ENCODE data around the gene POPDC3.

POPDC3 gene

DNA sequence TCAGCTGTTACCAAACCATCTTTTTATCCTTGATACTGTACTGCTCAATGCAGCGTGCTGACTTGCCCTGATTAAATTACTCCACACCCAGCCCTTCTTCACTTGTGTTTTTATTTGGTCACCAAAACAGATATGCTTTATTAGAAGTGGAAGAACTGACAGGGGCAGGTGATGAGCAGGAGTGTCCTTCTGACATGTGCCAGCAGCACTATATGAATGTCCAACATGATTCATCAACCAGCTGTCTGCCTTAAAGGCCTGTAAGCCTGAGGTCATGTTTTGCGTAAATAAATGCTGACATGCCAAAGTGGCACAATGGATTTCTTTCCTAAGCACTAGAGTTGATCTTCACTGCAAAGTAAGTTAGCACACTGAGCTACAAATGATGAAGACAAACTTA lies 15.4 kb downstream of the POPDC3 start:
- ChIA-PET POLR2A (no interaction called here), CTCF (no interaction called here)
- no peak for DNase-seq (ENCODE audit: extremely low spot score)
- peak; percentile 52 for TF ChIP-seq PKNOX1 (IDR thresholded peaks at IDR 0.05)
- no peak for TF ChIP-seq BHLHE40 (IDR thresholded peaks at IDR 0.05; ENCODE audit: borderline replicate concordance)

DNA sequence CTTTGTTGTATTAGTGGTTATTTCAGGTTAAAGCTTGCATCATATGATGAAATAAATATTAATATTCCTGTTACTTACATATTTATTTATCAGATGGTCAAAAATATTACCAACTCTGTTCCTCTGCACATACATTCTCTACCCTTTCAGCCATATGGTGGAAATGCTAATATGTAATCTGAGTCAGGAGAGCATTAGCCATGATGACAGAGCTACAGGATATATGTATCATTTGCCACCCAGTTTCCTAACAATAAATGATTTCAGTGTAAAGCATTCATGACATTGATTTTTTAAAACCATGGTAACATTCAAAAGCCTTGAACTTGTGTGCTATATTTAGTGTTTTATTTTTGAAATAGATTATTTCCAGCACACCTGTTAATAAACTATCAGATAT lies 16.6 kb downstream of the POPDC3 start:
- TF ChIP-seq TARDBP (IDR thresholded peaks at IDR 0.05) (no peak), FOXA1 (IDR thresholded peaks at IDR 0.05) (no peak), SP1 (IDR thresholded peaks at IDR 0.05) (no peak), L3MBTL2 (conservative IDR thresholded peaks at IDR 0.05) (no peak), FOXM1 (IDR thresholded peaks at IDR 0.05; ENCODE audit: borderline replicate concordance) (no peak), HDGF (IDR thresholded peaks at IDR 0.05; ENCODE audit: borderline replicate concordance) (no peak), FOXK2 (IDR thresholded peaks at IDR 0.05) (no peak), SUZ12 (IDR thresholded peaks at IDR 0.05) (no peak), PKNOX1 (IDR thresholded peaks at IDR 0.05) (no peak), ELF4 (IDR thresholded peaks at IDR 0.05) (no peak), NFRKB (IDR thresholded peaks at IDR 0.05) (no peak), ARNT (IDR thresholded peaks at IDR 0.05) (no peak), ZNF384 (IDR thresholded peaks at IDR 0.05) (no peak)
- CTCF ChIA-PET: interaction anchor here (0.6 kb wide), 1 partner anchor 322 kb away, joined by 3 read pairs; no protein-coding TSS in a partner anchor
- POLR2A ChIA-PET: no interaction called here
- no peak for DNase-seq (ENCODE audit: extremely low spot score)

DNA sequence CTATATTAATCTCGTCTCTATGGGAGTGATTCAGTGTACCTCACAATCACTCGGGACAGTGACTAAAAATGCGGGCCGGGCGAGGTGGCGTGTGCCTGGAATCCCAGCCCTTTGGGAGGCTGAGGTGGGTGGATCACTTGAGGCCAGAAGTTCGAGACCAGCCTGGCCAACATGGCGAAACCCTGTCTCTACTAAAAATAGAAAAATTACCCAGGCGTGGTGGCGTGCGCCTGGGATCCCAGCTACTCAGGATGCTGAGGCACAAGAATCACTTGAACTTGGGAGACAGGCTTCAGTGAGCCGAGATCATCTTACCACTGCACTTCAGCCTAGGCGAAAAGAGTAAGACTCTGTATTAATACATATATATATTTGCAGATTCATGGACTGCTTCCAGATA lies 17.4 kb downstream of the POPDC3 start:
- ChIA-PET CTCF (no interaction called here), POLR2A (no interaction called here)
- no peak for DNase-seq (ENCODE audit: extremely low spot score)
- no peak for TF ChIP-seq NFRKB (IDR thresholded peaks at IDR 0.05)
- no peak for TF ChIP-seq SP1 (IDR thresholded peaks at IDR 0.05)
- no peak for TF ChIP-seq FOXM1 (IDR thresholded peaks at IDR 0.05; ENCODE audit: borderline replicate concordance)
- TF ChIP-seq HDGF (IDR thresholded peaks at IDR 0.05; ENCODE audit: borderline replicate concordance): no peak
- no peak for TF ChIP-seq BHLHE40 (IDR thresholded peaks at IDR 0.05; ENCODE audit: borderline replicate concordance)
- TF ChIP-seq TARDBP (IDR thresholded peaks at IDR 0.05): no peak
- no peak for TF ChIP-seq CTBP1 (IDR thresholded peaks at IDR 0.05; ENCODE audit: borderline replicate concordance)
- TF ChIP-seq LEF1 (IDR thresholded peaks at IDR 0.05; ENCODE audit: borderline replicate concordance): no peak

DNA sequence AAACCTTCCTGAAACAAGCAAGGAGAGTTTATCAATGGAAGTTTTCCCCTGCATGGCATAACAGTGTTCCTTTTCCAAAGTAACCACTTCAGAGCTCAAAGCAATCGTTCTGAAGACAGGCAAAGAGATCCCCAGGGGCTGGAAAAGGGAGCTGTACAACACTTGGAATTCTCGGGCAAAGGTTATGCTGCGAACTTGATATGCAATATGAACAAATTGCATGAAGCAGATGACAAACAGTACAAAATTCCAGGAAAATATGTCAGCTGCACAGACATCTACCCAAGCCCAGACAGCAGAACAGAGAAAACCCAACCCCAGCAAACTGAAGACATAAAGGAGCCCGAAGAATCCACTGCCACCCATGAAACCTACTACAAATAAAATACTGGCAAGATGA lies 18.4 kb downstream of the POPDC3 start:
- POLR2A ChIA-PET: no interaction called here
- DNase-seq (ENCODE audit: extremely low spot score): no peak
- CTCF ChIA-PET: no interaction called here
- TF ChIP-seq NFRKB (IDR thresholded peaks at IDR 0.05) (no peak), TARDBP (IDR thresholded peaks at IDR 0.05) (no peak), LEF1 (IDR thresholded peaks at IDR 0.05; ENCODE audit: borderline replicate concordance) (no peak), PKNOX1 (IDR thresholded peaks at IDR 0.05) (no peak), FOXA1 (IDR thresholded peaks at IDR 0.05) (no peak), FOXM1 (IDR thresholded peaks at IDR 0.05; ENCODE audit: borderline replicate concordance) (no peak), FOXK2 (IDR thresholded peaks at IDR 0.05) (no peak), L3MBTL2 (conservative IDR thresholded peaks at IDR 0.05) (no peak), ELF4 (IDR thresholded peaks at IDR 0.05) (no peak), HDGF (IDR thresholded peaks at IDR 0.05; ENCODE audit: borderline replicate concordance) (no peak), SUZ12 (IDR thresholded peaks at IDR 0.05) (no peak), BHLHE40 (IDR thresholded peaks at IDR 0.05; ENCODE audit: borderline replicate concordance) (no peak), ARNT (IDR thresholded peaks at IDR 0.05) (no peak)

- TF ChIP-seq CTBP1 (IDR thresholded peaks at IDR 0.05; ENCODE audit: borderline replicate concordance) (no peak), BHLHE40 (IDR thresholded peaks at IDR 0.05; ENCODE audit: borderline replicate concordance) (no peak), ZNF384 (IDR thresholded peaks at IDR 0.05) (no peak), PKNOX1 (IDR thresholded peaks at IDR 0.05) (no peak), L3MBTL2 (conservative IDR thresholded peaks at IDR 0.05) (no peak), HDGF (IDR thresholded peaks at IDR 0.05; ENCODE audit: borderline replicate concordance) (no peak), FOXK2 (IDR thresholded peaks at IDR 0.05) (no peak), SP1 (IDR thresholded peaks at IDR 0.05) (no peak), SUZ12 (IDR thresholded peaks at IDR 0.05) (no peak)
- ChIA-PET CTCF (interaction anchor here (0.6 kb wide), 1 partner anchor 440 kb away, joined by 3 read pairs; no protein-coding TSS in a partner anchor), POLR2A (no interaction called here)
- DNase-seq (ENCODE audit: extremely low spot score): no peak
Observed at GRCh38 chr6:105153676-105154075, 26.1 kb downstream of the POPDC3 start.

DNA sequence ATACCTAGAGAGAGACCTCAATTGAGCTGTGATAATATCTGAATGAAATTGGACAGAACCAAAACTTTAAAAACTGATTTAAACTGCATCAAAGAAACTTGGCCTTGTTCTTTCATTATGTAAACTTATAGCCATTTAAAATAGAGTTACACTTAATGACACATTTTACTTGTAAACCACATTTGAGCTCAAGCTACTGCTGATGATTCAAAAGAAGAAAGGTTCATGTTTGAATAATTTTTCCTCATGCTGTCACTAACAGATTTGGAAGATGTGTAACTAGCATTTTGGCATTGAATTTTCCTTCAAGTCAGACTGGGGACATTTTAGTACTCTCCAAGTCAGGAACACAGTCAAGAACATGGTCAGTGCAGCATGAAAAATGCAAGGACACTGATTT lies 26.9 kb downstream of the POPDC3 start:
- no peak for DNase-seq (ENCODE audit: extremely low spot score)
- ChIA-PET CTCF (no interaction called here), POLR2A (no interaction called here)
- TF ChIP-seq ELF4 (IDR thresholded peaks at IDR 0.05) (no peak), HDGF (IDR thresholded peaks at IDR 0.05; ENCODE audit: borderline replicate concordance) (no peak), PKNOX1 (IDR thresholded peaks at IDR 0.05) (no peak), ZNF384 (IDR thresholded peaks at IDR 0.05) (no peak), NFRKB (IDR thresholded peaks at IDR 0.05) (no peak), L3MBTL2 (conservative IDR thresholded peaks at IDR 0.05) (no peak), CTBP1 (IDR thresholded peaks at IDR 0.05; ENCODE audit: borderline replicate concordance) (no peak)

Data from HEK293T (cell line).